HEK293 (cell line): Measurements from ENCODE around the gene STN1.

Experiments used
- CTCF ChIP-seq: fragments of 450-650 bp; formaldehyde crosslinking; IDR thresholded peaks from 2 replicates; pipeline ENCODE4 v1.5.1; 2016; ENCODE audit warnings: missing biosample characterization, missing genetic modification characterization
- ELK4 ChIP-seq: IDR thresholded peaks from 2 replicates; pipeline ENCODE4 v1.6.1; 2011; ENCODE audit warnings: mild to moderate bottlenecking, low read depth, low read length, borderline replicate concordance
- GLIS1 ChIP-seq: fragments of 450-650 bp; formaldehyde crosslinking; IDR thresholded peaks from 2 replicates; pipeline ENCODE4 v1.5.1; 2016; ENCODE audit warnings: missing biosample characterization, missing genetic modification characterization
- KLF8 ChIP-seq: fragments of 450-650 bp; formaldehyde crosslinking; IDR thresholded peaks from 2 replicates; pipeline ENCODE4 v1.5.1; 2016; ENCODE audit warnings: missing biosample characterization, missing genetic modification characterization
- TSHZ1 ChIP-seq: fragments of 450-650 bp; formaldehyde crosslinking; IDR thresholded peaks from 2 replicates; pipeline ENCODE4 v1.5.1; 2016; ENCODE audit warnings: missing biosample characterization, missing genetic modification characterization, borderline replicate concordance
- YY1 ChIP-seq: fragments of 450-650 bp; formaldehyde crosslinking; IDR thresholded peaks from 2 replicates; pipeline ENCODE4 v1.5.1; 2018; ENCODE audit warnings: missing biosample characterization, missing genetic modification characterization
- ZBTB1 ChIP-seq: fragments of 450-650 bp; formaldehyde crosslinking; IDR thresholded peaks from 2 replicates; pipeline ENCODE4 v1.5.1; 2016; ENCODE audit warnings: missing biosample characterization, missing genetic modification characterization
- ZBTB11 ChIP-seq: fragments of 450-650 bp; formaldehyde crosslinking; conservative IDR thresholded peaks from 2 replicates; pipeline ENCODE4 v1.5.1; 2016; ENCODE audit warnings: low read depth, missing biosample characterization, missing genetic modification characterization
- ZNF16 ChIP-seq: fragments of 450-650 bp; formaldehyde crosslinking; IDR thresholded peaks from 2 replicates; pipeline ENCODE4 v1.5.1; 2016; ENCODE audit warnings: low read depth, missing biosample characterization, missing genetic modification characterization
- ZNF239 ChIP-seq: fragments of 450-650 bp; formaldehyde crosslinking; IDR thresholded peaks from 2 replicates; pipeline ENCODE4 v1.5.1; 2016; ENCODE audit warnings: missing biosample characterization, missing genetic modification characterization
- ZNF274 ChIP-seq, 2 experiments: fragments of 200-500 bp in 1 of 2; fragments of 450-650 bp in 1 of 2; sonication (Bioruptor generic) in 1 of 2; formaldehyde crosslinking in 1 of 2; IDR thresholded peaks; 2 replicates each; pipeline versions ENCODE4 v1.5.1 to v1.6.1; 2014 to 2016; ENCODE audit warnings: borderline replicate concordance in 1 of 2, inconsistent platforms in 1 of 2, low read length in 1 of 2, missing biosample characterization in 1 of 2, missing genetic modification characterization in 1 of 2
- ZNF48 ChIP-seq: fragments of 450-650 bp; formaldehyde crosslinking; IDR thresholded peaks from 2 replicates; pipeline ENCODE4 v1.5.1; 2016; ENCODE audit warnings: missing biosample characterization, missing genetic modification characterization
- ZNF623 ChIP-seq: fragments of 450-650 bp; formaldehyde crosslinking; IDR thresholded peaks from 2 replicates; pipeline ENCODE4 v1.5.1; 2016; ENCODE audit warnings: missing biosample characterization, missing genetic modification characterization

GRCh38 chr10:103842605-103843004 lies 75.4 kb downstream of the STN1 start:
- no peak for TF ChIP-seq ZNF239 (tag by site-specific recombination)
- TF ChIP-seq ZBTB11 = no peak
- no peak for TF ChIP-seq ZNF16
- no peak for TF ChIP-seq CTCF (tag by site-specific recombination)
- no peak for TF ChIP-seq ZBTB1 (tag by site-specific recombination)
- no peak for TF ChIP-seq ZNF48
- no peak for TF ChIP-seq GLIS1
- TF ChIP-seq YY1 = no peak
- TF ChIP-seq KLF8 (tag by site-specific recombination) = no peak
- no peak for TF ChIP-seq ELK4
- TF ChIP-seq TSHZ1 (tag by site-specific recombination) = no peak
- no peak for TF ChIP-seq ZNF274 (IDR thresholded peaks at IDR 0.05; ENCODE audit: low read length)
- TF ChIP-seq ZNF274 (tag by site-specific recombination; IDR thresholded peaks at IDR 0.05; ENCODE audit: borderline replicate concordance) = no peak
- no peak for TF ChIP-seq ZNF623 (tag by site-specific recombination)
